Parathyroid adenoma (tissue), 2 donors: ENCODE data around the gene PTPN21.

Experiments used
- H2AFZ ChIP-seq: fragments of 300-600 bp; sonication (generic); one replicate; pipeline ENCODE4 v1.7.0; 2017; ENCODE audit warnings: antibody characterized with exemption, mild to moderate bottlenecking
- H3K27ac ChIP-seq: fragments of 300-600 bp; sonication (generic); one replicate; pipeline ENCODE4 v1.7.0; 2017
- H3K27me3 ChIP-seq: fragments of 300-600 bp; sonication (generic); one replicate; pipeline ENCODE4 v1.7.0; 2017; ENCODE audit warnings: low read length; ENCODE audit not compliant: control insufficient read depth, insufficient read depth
- H3K36me3 ChIP-seq: fragments of 300-600 bp; sonication (generic); one replicate; pipeline ENCODE4 v1.7.0; 2017; ENCODE audit warnings: low read length; ENCODE audit not compliant: control insufficient read depth, insufficient read depth
- H3K4me1 ChIP-seq: fragments of 300-600 bp; sonication (generic); one replicate; pipeline ENCODE4 v1.7.0; 2017; ENCODE audit warnings: control low read depth
- H3K4me2 ChIP-seq: fragments of 300-600 bp; sonication (generic); one replicate; pipeline ENCODE4 v1.7.0; 2017; ENCODE audit warnings: low read length
- H3K4me3 ChIP-seq: fragments of 300-600 bp; sonication (generic); one replicate; pipeline ENCODE4 v1.7.0; 2017; ENCODE audit warnings: low read depth, low read length
- H3K79me2 ChIP-seq: fragments of 300-600 bp; sonication (generic); one replicate; pipeline ENCODE4 v1.7.0; 2017; ENCODE audit warnings: control low read depth
- H3K9ac ChIP-seq: fragments of 300-600 bp; sonication (generic); one replicate; pipeline ENCODE4 v1.7.0; 2017; ENCODE audit warnings: mild to moderate bottlenecking
- H3K9me3 ChIP-seq: fragments of 300-600 bp; sonication (generic); one replicate; pipeline ENCODE4 v1.7.0; 2017; ENCODE audit warnings: low read length; ENCODE audit not compliant: control insufficient read depth
- CTCF ChIP-seq: fragments of 300-600 bp; sonication (generic); IDR thresholded peaks from one replicate; pipeline ENCODE4 v1.7.0; 2017; ENCODE audit warnings: antibody characterized with exemption, mild to moderate bottlenecking
- donor health status: primary hyperparathyroidism.

The PTPN21 gene

GRCh38 chr14:88421286-88421685 is 133.5 kb downstream of the PTPN21 start:
- Histone ChIP-seq H3K36me3 (peaks cover 3% of the 10 kb centered on the region), H2AFZ (no peak overlapping the region), H3K9me3 (peaks cover 8% of the 10 kb centered on the region), H3K27me3 (no peaks in the 10 kb centered on the region), H3K4me3 (no peak overlapping the region), H3K27ac (no peak overlapping the region), H3K4me2 (no peak overlapping the region), H3K79me2 (no peaks in the 10 kb centered on the region), H3K9ac (no peak overlapping the region), H3K4me1 (no peaks in the 10 kb centered on the region)
- TF ChIP-seq CTCF, result no peak

- Histone ChIP-seq H3K79me2 (no peaks in the 10 kb centered on the region), H3K27me3 (no peaks in the 10 kb centered on the region), H3K36me3 (peaks cover 3% of the 10 kb centered on the region), H3K4me3 (no peak overlapping the region), H3K9me3 (peaks cover 8% of the 10 kb centered on the region), H3K4me1 (no peaks in the 10 kb centered on the region), H3K9ac (no peak overlapping the region), H3K27ac (no peak overlapping the region), H2AFZ (no peak overlapping the region), H3K4me2 (no peak overlapping the region)
- no peak for TF ChIP-seq CTCF
Measured at GRCh38 chr14:88420187-88420586, 134.6 kb downstream of the PTPN21 start.

- no peak for TF ChIP-seq CTCF
- H3K9me3 ChIP-seq, result peaks cover 8% of the 10 kb centered on the region
- H2AFZ ChIP-seq, result no peak overlapping the region
- peaks cover 3% of the 10 kb centered on the region for H3K36me3 ChIP-seq
- H3K27me3 ChIP-seq, result no peaks in the 10 kb centered on the region
- no peak overlapping the region for H3K4me2 ChIP-seq
- H3K9ac ChIP-seq, result no peak overlapping the region
- H3K27ac ChIP-seq, result no peak overlapping the region
- no peak overlapping the region for H3K4me3 ChIP-seq
- no peaks in the 10 kb centered on the region for H3K79me2 ChIP-seq
- H3K4me1 ChIP-seq, result no peaks in the 10 kb centered on the region
Measured at GRCh38 chr14:88417594-88417993, 137.2 kb downstream of the PTPN21 start.
